Osteocyte (in vitro differentiated cells): ENCODE results near the gene NEAT1. TPM values are rescaled to one million over a fixed set of nuclear protein-coding genes. Genes with fewer than 3 reads are reported as not detected.

Experiments used
- DNase-seq: peaks from one replicate; pipeline ENCODE4 v3.0.0; 2021; ENCODE audit warnings: mixed read lengths; ENCODE audit not compliant: unreplicated experiment; ENCODE audit errors: extremely low spot score
- H3K27ac Mint-ChIP-seq: one replicate; pipeline ENCODE4 v1.8.0; 2021; ENCODE audit warnings: mild to moderate bottlenecking, mixed read lengths; ENCODE audit not compliant: unreplicated experiment
- H3K27me3 Mint-ChIP-seq: one replicate; pipeline ENCODE4 v1.8.0; 2021; ENCODE audit warnings: mixed read lengths; ENCODE audit not compliant: unreplicated experiment
- H3K36me3 Mint-ChIP-seq: one replicate; pipeline ENCODE4 v1.8.0; 2021; ENCODE audit warnings: mixed read lengths; ENCODE audit not compliant: unreplicated experiment
- H3K4me1 Mint-ChIP-seq: one replicate; pipeline ENCODE4 v1.8.0; 2021; ENCODE audit warnings: mixed read lengths; ENCODE audit not compliant: unreplicated experiment
- H3K4me3 Mint-ChIP-seq: one replicate; pipeline ENCODE4 v1.8.0; 2021; ENCODE audit warnings: mild to moderate bottlenecking, moderate library complexity, mixed read lengths; ENCODE audit not compliant: unreplicated experiment
- H3K9me3 Mint-ChIP-seq: one replicate; pipeline ENCODE4 v1.8.0; 2021; ENCODE audit warnings: mixed read lengths; ENCODE audit not compliant: unreplicated experiment
- total RNA-seq: library from RNA; stranded (reverse); gene quantifications from 2 replicates; pipeline ENCODE4 v1.2.1, GENCODE V29; 2021
- TF ChIP-seq, protein P1 (sequence below): fragments of 200-600 bp; sonication (generic); IDR thresholded peaks from 2 replicates; pipeline ENCODE4 v1.5.0; 2021; ENCODE audit warnings: antibody characterized with exemption, mild to moderate bottlenecking, moderate library complexity

NEAT1 gene
- total RNA-seq, 1 donor from 2014 or later, result 534 TPM

GRCh38 chr11:65442842-65443331 lies 20.3 kb downstream of the NEAT1 start:
- Mint-ChIP-seq H3K9me3 (no peaks in the 10 kb centered on the region), H3K36me3 (peaks cover 50% of the 10 kb centered on the region), H3K4me3 (no peak overlapping the region), H3K27ac (peak overlapping the region; percentile 73), H3K4me1 (peaks cover 75% of the 10 kb centered on the region), H3K27me3 (no peaks in the 10 kb centered on the region)
- TF ChIP-seq, protein P1, sequence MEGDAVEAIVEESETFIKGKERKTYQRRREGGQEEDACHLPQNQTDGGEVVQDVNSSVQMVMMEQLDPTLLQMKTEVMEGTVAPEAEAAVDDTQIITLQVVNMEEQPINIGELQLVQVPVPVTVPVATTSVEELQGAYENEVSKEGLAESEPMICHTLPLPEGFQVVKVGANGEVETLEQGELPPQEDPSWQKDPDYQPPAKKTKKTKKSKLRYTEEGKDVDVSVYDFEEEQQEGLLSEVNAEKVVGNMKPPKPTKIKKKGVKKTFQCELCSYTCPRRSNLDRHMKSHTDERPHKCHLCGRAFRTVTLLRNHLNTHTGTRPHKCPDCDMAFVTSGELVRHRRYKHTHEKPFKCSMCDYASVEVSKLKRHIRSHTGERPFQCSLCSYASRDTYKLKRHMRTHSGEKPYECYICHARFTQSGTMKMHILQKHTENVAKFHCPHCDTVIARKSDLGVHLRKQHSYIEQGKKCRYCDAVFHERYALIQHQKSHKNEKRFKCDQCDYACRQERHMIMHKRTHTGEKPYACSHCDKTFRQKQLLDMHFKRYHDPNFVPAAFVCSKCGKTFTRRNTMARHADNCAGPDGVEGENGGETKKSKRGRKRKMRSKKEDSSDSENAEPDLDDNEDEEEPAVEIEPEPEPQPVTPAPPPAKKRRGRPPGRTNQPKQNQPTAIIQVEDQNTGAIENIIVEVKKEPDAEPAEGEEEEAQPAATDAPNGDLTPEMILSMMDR, result no peak
- DNase-seq, result no peak

DNA sequence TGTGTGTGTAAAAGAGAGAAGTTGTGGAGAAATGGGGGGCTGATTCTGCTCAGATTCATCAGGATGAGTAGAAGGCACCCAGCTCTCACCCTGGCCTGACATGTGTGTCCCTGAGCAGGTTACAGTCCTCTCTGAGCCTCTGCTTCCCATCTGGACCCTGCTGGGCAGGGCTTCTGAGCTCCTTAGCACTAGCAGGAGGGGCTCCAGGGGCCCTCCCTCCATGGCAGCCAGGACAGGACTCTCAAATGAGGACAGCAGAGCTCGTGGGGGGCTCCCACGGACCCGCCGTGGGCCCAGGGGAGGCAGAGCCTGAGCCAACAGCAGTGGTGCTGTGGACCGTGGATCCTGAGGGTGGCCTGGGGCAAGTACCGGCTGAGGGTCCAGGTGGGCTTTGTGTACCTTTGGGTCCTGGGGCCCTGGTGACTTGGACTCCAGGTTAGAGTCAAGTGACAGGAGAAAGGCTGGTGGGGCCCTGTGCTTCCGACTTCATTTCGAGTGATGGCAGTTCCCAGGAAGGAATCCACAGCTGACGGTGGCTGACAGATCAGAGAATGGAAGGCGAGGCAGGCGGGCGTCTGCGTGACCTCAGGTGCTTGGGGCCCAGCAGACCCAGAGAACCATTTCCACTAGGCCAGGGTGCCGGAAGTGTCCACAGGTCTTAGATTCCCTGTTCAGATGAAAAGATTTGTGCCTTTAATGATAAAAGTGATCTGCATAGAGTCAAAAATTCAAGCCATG lies 21.9 kb downstream of the NEAT1 start:
- Mint-ChIP-seq H3K27ac (peak overlapping the region; percentile 44), H3K36me3 (peaks cover 38% of the 10 kb centered on the region), H3K27me3 (no peaks in the 10 kb centered on the region), H3K4me1 (peaks cover 64% of the 10 kb centered on the region), H3K9me3 (no peaks in the 10 kb centered on the region), H3K4me3 (no peak overlapping the region)
- no peak for DNase-seq
- TF ChIP-seq, protein P1, result no peak

DNA sequence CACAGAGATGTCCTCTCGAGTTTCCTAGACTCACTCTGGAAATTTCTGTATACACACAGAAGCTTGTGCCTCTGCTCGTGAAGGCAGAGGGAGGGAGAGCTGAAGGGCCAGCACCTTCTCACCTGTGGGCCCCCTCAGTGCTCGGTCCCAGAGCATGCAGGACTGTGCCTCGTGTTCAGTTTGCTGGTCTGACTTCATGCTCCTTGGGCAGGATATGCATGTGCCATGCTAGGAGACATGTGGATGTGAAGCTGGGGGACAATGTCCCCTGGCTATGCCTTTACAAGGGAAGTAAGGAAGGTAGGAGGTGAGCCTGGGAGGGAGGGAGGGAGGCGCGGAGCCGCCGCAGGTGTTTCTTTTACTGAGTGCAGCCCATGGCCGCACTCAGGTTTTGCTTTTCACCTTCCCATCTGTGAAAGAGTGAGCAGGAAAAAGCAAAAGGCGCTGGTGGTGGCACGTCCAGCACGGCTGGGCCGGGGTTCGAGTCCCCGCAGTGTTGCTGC lies 22.6 kb downstream of the NEAT1 start:
- Mint-ChIP-seq H3K36me3 (peaks cover 38% of the 10 kb centered on the region), H3K27ac (peak overlapping the region; percentile 72), H3K4me3 (peak overlapping the region; percentile 42), H3K9me3 (no peaks in the 10 kb centered on the region), H3K27me3 (no peaks in the 10 kb centered on the region), H3K4me1 (peaks cover 58% of the 10 kb centered on the region)
- TF ChIP-seq, protein P1, result no peak
- no peak for DNase-seq

- Mint-ChIP-seq H3K36me3 (peaks cover 34% of the 10 kb centered on the region), H3K4me3 (no peak overlapping the region), H3K4me1 (peaks cover 53% of the 10 kb centered on the region), H3K9me3 (no peaks in the 10 kb centered on the region), H3K27me3 (no peaks in the 10 kb centered on the region), H3K27ac (peak overlapping the region; percentile 72)
- TF ChIP-seq, protein P1, result no peak
- DNase-seq, result no peak
These were observed 23.2 kb downstream of the NEAT1 start for GRCh38 chr11:65445604-65446445.
